ENCODE data around the gene SPTY2D1.
"Not testable (repeated sequence)": the region's sequence is repeated elsewhere in the genome, so short reads cannot be mapped to it uniquely, and the experiment has no call there.

DNA sequence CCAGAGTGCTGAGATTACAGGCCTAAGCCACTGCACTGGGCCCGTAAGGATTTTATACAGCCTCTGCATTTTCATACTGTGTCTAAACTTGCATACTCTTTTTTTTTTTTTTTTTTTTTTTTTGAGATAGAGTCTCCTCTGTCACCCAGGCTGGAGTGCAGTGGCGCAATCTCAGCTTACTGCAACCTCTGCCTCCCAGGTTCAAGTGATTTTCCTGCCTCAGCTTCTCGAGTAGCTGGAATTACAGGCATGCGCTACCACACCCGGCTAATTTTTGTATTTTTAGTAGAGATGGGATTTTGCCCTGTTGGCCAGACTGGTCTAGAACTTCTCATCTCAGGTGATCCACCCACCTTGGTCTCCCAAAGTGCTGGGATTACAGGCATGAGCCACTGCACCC is 40.1 kb downstream of the SPTY2D1 start:
- TF ChIP-seq POLR2A (IDR thresholded peaks at IDR 0.05; ENCODE audit: low read length); GATA1 (IDR thresholded peaks at IDR 0.05; ENCODE audit: low read depth, low read length): not testable (repeated sequence)

Measured in erythroblast (primary cell).